NB4 (cell line): ENCODE data around the gene MARS1.
A peak's percentile ranks its signal among the peaks of the same experiment; 100 is the strongest.

Experiments
- DNase-seq: peaks from one replicate; pipeline ENCODE4 v3.0.0; 2010; ENCODE audit warnings: low read depth
- H3K4me3 ChIP-seq: one replicate; pipeline ENCODE4 v1.5.1; 2011; ENCODE audit warnings: mild to moderate bottlenecking, low read depth, low read length, moderate library complexity
- CTCF ChIP-seq: IDR thresholded peaks from one replicate; pipeline ENCODE4 v1.5.1; 2012; ENCODE audit warnings: low read depth, low read length
- MAX ChIP-seq: IDR thresholded peaks from 2 replicates; pipeline ENCODE4 v1.6.1; 2011; ENCODE audit warnings: low read depth, low read length
- MYC ChIP-seq: IDR thresholded peaks from 2 replicates; pipeline ENCODE4 v1.6.1; 2011; ENCODE audit warnings: low read depth, low read length
- POLR2A ChIP-seq: IDR thresholded peaks from 2 replicates; pipeline ENCODE4 v1.6.1; 2011; ENCODE audit warnings: mild to moderate bottlenecking; ENCODE audit not compliant: insufficient read length; ENCODE audit errors: extremely low read depth

The MARS1 gene

GRCh38 chr12:57469296-57470164 lies 18.3 kb upstream of the MARS1 start:
- no peak overlapping the region for H3K4me3 ChIP-seq
- TF ChIP-seq CTCF (no peak), MAX (no peak), POLR2A (no peak), MYC (no peak)
- DNase-seq: peak; percentile 51

- no peak for TF ChIP-seq MAX
- TF ChIP-seq MYC: no peak
- no peak for TF ChIP-seq POLR2A
- no peak for TF ChIP-seq CTCF
- DNase-seq: no peak
- H3K4me3 ChIP-seq: no peak overlapping the region
These were observed 17.4 kb upstream of the MARS1 start for GRCh38 chr12:57470286-57470969.

GRCh38 chr12:57470970-57471656 lies 16.8 kb upstream of the MARS1 start:
- TF ChIP-seq MYC: no peak
- TF ChIP-seq CTCF: no peak
- TF ChIP-seq POLR2A: no peak
- no peak for TF ChIP-seq MAX
- H3K4me3 ChIP-seq: no peak overlapping the region
- DNase-seq: no peak

GRCh38 chr12:57471661-57472060 lies 16.2 kb upstream of the MARS1 start:
- TF ChIP-seq MAX: no peak
- TF ChIP-seq MYC: no peak
- TF ChIP-seq CTCF: no peak
- TF ChIP-seq POLR2A: no peak
- DNase-seq: no peak
- no peak overlapping the region for H3K4me3 ChIP-seq

GRCh38 chr12:57472391-57472790 lies 15.5 kb upstream of the MARS1 start:
- DNase-seq: no peak
- TF ChIP-seq POLR2A (no peak), MAX (no peak), CTCF (no peak), MYC (no peak)
- no peak overlapping the region for H3K4me3 ChIP-seq
